Spleen (tissue), 7 donors: ENCODE data around the gene APOBEC3F.

Experiments used
- POLR2AphosphoS5 ChIP-seq, 3 donors: sonication (generic); formaldehyde crosslinking; IDR thresholded peaks; one replicate each; pipeline ENCODE4 v1.5.1; 2017; ENCODE audit warnings: antibody characterized with exemption in 3 of 3
- TF ChIP-seq, protein P1 (sequence below), 11 experiments: fragments of 200-600 bp in 7 of 11; fragments of 450-650 bp in 4 of 11; sonication (generic) in 4 of 11; IDR thresholded peaks in 8 of 11; conservative IDR thresholded peaks in 3 of 11; 1 replicate in 7 of 11; 2 replicates in 4 of 11; pipeline versions ENCODE4 v1.4.0 to v1.8.0; 2016 to 2021; ENCODE audit warnings: antibody characterized with exemption in 11 of 11, inconsistent platforms in 4 of 11, mild to moderate bottlenecking in 1 of 11
- donor health status: DM: no; HTN: no; CAD: no; lungs with moderate emphysema.
- donor health status: DM: no; HTN: no; CAD: no.
- donor health status: DM: no; HTN: no; CAD: no.

DNA sequence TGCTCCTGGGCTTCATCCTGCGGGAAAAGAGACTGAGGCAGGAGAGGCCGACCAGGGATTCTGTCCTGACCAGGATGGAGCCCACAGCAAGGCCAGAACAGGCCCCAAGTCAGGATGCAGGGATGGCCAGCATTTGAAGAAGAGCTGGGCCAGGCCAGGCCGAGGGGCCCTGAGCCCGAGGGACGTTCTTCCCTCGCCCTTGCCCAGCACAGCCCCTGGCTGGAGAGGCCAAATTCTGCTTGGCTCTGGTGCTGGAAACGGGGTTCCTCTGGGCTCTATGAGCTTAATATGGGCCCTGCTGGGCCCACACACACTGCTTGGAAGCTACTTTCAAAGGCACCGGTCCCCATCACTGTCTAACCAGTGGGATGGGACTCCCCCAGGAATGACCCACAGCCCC, 44.0 kb downstream of the APOBEC3F start:
- TF ChIP-seq, protein P1, sequence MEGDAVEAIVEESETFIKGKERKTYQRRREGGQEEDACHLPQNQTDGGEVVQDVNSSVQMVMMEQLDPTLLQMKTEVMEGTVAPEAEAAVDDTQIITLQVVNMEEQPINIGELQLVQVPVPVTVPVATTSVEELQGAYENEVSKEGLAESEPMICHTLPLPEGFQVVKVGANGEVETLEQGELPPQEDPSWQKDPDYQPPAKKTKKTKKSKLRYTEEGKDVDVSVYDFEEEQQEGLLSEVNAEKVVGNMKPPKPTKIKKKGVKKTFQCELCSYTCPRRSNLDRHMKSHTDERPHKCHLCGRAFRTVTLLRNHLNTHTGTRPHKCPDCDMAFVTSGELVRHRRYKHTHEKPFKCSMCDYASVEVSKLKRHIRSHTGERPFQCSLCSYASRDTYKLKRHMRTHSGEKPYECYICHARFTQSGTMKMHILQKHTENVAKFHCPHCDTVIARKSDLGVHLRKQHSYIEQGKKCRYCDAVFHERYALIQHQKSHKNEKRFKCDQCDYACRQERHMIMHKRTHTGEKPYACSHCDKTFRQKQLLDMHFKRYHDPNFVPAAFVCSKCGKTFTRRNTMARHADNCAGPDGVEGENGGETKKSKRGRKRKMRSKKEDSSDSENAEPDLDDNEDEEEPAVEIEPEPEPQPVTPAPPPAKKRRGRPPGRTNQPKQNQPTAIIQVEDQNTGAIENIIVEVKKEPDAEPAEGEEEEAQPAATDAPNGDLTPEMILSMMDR (IDR thresholded peaks at IDR 0.05 in 8 of 11, conservative IDR thresholded peaks at IDR 0.05 in 3 of 11), result no peak
- peak in 1 of 3 donors; percentile 17 for TF ChIP-seq POLR2AphosphoS5 (IDR thresholded peaks at IDR 0.05)
